ENCODE results near the gene CNKSR1.
"Not testable (repeated sequence)": the region's sequence is repeated elsewhere in the genome, so short reads cannot be mapped to it uniquely, and the experiment has no call there.

DNA sequence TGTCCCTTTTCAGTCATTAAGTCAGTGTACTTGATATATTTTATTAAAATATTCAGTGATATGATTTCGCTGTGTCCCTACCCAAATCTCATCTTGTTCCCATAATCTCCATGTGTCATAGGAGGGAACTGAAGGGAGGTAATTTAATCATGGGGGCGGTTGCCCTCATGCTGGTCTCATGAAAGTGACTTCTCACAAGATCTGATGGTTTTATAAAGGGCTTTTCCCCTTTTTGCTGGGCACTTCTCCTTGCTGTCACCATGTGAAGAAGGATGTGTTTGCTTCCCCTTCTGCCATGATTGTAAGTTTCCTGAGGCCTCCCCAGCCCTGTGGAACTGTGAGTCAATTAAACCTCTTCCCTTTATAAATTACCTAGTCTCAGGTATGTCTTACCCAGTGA lies 53.4 kb downstream of the CNKSR1 start:
- TF ChIP-seq, protein P1, sequence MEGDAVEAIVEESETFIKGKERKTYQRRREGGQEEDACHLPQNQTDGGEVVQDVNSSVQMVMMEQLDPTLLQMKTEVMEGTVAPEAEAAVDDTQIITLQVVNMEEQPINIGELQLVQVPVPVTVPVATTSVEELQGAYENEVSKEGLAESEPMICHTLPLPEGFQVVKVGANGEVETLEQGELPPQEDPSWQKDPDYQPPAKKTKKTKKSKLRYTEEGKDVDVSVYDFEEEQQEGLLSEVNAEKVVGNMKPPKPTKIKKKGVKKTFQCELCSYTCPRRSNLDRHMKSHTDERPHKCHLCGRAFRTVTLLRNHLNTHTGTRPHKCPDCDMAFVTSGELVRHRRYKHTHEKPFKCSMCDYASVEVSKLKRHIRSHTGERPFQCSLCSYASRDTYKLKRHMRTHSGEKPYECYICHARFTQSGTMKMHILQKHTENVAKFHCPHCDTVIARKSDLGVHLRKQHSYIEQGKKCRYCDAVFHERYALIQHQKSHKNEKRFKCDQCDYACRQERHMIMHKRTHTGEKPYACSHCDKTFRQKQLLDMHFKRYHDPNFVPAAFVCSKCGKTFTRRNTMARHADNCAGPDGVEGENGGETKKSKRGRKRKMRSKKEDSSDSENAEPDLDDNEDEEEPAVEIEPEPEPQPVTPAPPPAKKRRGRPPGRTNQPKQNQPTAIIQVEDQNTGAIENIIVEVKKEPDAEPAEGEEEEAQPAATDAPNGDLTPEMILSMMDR (IDR thresholded peaks at IDR 0.05) = not testable (repeated sequence)
- not testable (repeated sequence) for TF ChIP-seq ZFX (IDR thresholded peaks at IDR 0.05; ENCODE audit: borderline replicate concordance)

All from 22Rv1 (cell line).